SJCRH30 (cell line): ENCODE data around the gene MKRN2. TPM values are rescaled to one million over a fixed set of nuclear protein-coding genes. Genes with fewer than 3 reads are reported as not detected.
"Not testable (repeated sequence)": the region's sequence is repeated elsewhere in the genome, so short reads cannot be mapped to it uniquely, and the experiment has no call there.

ENCODE experiments used
- DNase-seq, 2 experiments: peaks; one replicate each; pipeline ENCODE4 v3.0.0-alpha.2; 2015 to 2020
- H3K27ac ChIP-seq: fragments of 250-450 bp; sonication (Bioruptor Pico); 2 replicates; pipeline ENCODE4 v1.5.1; 2020; ENCODE audit warnings: mild to moderate bottlenecking, moderate library complexity
- H3K27me3 ChIP-seq: fragments of 250-450 bp; sonication (Bioruptor Pico); 2 replicates; pipeline ENCODE4 v1.5.1; 2020; ENCODE audit warnings: mild to moderate bottlenecking, moderate library complexity
- H3K36me3 ChIP-seq: fragments of 250-450 bp; sonication (Bioruptor Pico); 2 replicates; pipeline ENCODE4 v1.5.1; 2020; ENCODE audit warnings: mild to moderate bottlenecking, moderate library complexity
- H3K4me1 ChIP-seq: fragments of 250-450 bp; sonication (Bioruptor Pico); 2 replicates; pipeline ENCODE4 v1.5.1; 2020; ENCODE audit warnings: mild to moderate bottlenecking, moderate library complexity
- H3K4me3 ChIP-seq: fragments of 250-450 bp; sonication (Bioruptor Pico); 2 replicates; pipeline ENCODE4 v1.5.1; 2020; ENCODE audit warnings: mild to moderate bottlenecking, moderate library complexity
- H3K9me3 ChIP-seq: fragments of 250-450 bp; sonication (Bioruptor Pico); replicated peaks from 2 replicates; pipeline ENCODE4 v1.5.1; 2020; ENCODE audit warnings: mild to moderate bottlenecking, moderate library complexity
- total RNA-seq: library from RNA; depleted of rRNA; stranded (reverse); fragments of >200 nt; shearing (Covaris generic); gene quantifications from 2 replicates; pipeline ENCODE4 v1.2.3, GENCODE V29; 2014; rRNA removed

The MKRN2 gene
- total RNA-seq, 1 experiment from 2014 or later: 38.9 TPM

- no peaks in the 10 kb centered on the region for H3K9me3 ChIP-seq
- no peak overlapping the region for H3K27ac ChIP-seq
- H3K36me3 ChIP-seq: peaks cover 30% of the 10 kb centered on the region
- no peaks in the 10 kb centered on the region for H3K27me3 ChIP-seq
- DNase-seq: no peak
- no peaks in the 10 kb centered on the region for H3K4me1 ChIP-seq
- no peak overlapping the region for H3K4me3 ChIP-seq
Measured at GRCh38 chr3:12620305-12620704, 63.4 kb downstream of the MKRN2 start.

- peaks cover 28% of the 10 kb centered on the region for H3K36me3 ChIP-seq
- no peak overlapping the region for H3K4me3 ChIP-seq
- H3K27ac ChIP-seq: no peak overlapping the region
- H3K4me1 ChIP-seq: no peaks in the 10 kb centered on the region
- H3K9me3 ChIP-seq: no peaks in the 10 kb centered on the region
- no peak for DNase-seq
- no peaks in the 10 kb centered on the region for H3K27me3 ChIP-seq
Measured at GRCh38 chr3:12620729-12621128, 63.8 kb downstream of the MKRN2 start.

- Histone ChIP-seq H3K9me3 (no peaks in the 10 kb centered on the region), H3K4me1 (no peaks in the 10 kb centered on the region), H3K27ac (no peak overlapping the region), H3K36me3 (peaks cover 12% of the 10 kb centered on the region), H3K4me3 (no peak overlapping the region), H3K27me3 (no peaks in the 10 kb centered on the region)
- DNase-seq: no peak
Measured at GRCh38 chr3:12622335-12622734, 65.4 kb downstream of the MKRN2 start.

- Histone ChIP-seq H3K36me3 (no peaks in the 10 kb centered on the region), H3K4me1 (no peaks in the 10 kb centered on the region), H3K27ac (no peak overlapping the region), H3K9me3 (no peaks in the 10 kb centered on the region), H3K4me3 (no peak overlapping the region), H3K27me3 (no peaks in the 10 kb centered on the region)
- DNase-seq: no peak
Measured at GRCh38 chr3:12624056-12624455, 67.2 kb downstream of the MKRN2 start.

- not testable (repeated sequence) for H3K27ac ChIP-seq, H3K4me3 ChIP-seq, H3K36me3 ChIP-seq, DNase-seq, H3K4me1 ChIP-seq, H3K27me3 ChIP-seq, H3K9me3 ChIP-seq
Measured at GRCh38 chr3:12624964-12625363, 68.1 kb downstream of the MKRN2 start.

- Histone ChIP-seq H3K36me3 (no peaks in the 10 kb centered on the region), H3K9me3 (no peaks in the 10 kb centered on the region), H3K27me3 (no peaks in the 10 kb centered on the region), H3K4me3 (no peak overlapping the region), H3K4me1 (no peaks in the 10 kb centered on the region), H3K27ac (no peak overlapping the region)
- DNase-seq: no peak
Measured at GRCh38 chr3:12627370-12627769, 70.5 kb downstream of the MKRN2 start.

GRCh38 chr3:12628813-12629212 lies 71.9 kb downstream of the MKRN2 start:
- Histone ChIP-seq H3K27ac (no peak overlapping the region), H3K9me3 (no peaks in the 10 kb centered on the region), H3K36me3 (no peaks in the 10 kb centered on the region), H3K4me3 (no peak overlapping the region), H3K27me3 (no peaks in the 10 kb centered on the region), H3K4me1 (no peaks in the 10 kb centered on the region)
- DNase-seq: no peak

GRCh38 chr3:12629560-12629959 lies 72.7 kb downstream of the MKRN2 start:
- no peak overlapping the region for H3K27ac ChIP-seq
- no peak for DNase-seq
- no peaks in the 10 kb centered on the region for H3K4me1 ChIP-seq

GRCh38 chr3:12630292-12630691 lies 73.4 kb downstream of the MKRN2 start:
- Histone ChIP-seq H3K4me1 (no peaks in the 10 kb centered on the region), H3K27me3 (no peaks in the 10 kb centered on the region), H3K4me3 (no peak overlapping the region), H3K36me3 (no peaks in the 10 kb centered on the region), H3K9me3 (no peaks in the 10 kb centered on the region), H3K27ac (no peak overlapping the region)
- no peak for DNase-seq

More at GRCh38 chr3:12629560-12629959, 72.7 kb downstream of the MKRN2 start:
- Histone ChIP-seq H3K27me3 (no peaks in the 10 kb centered on the region), H3K36me3 (no peaks in the 10 kb centered on the region), H3K4me3 (no peak overlapping the region), H3K9me3 (no peaks in the 10 kb centered on the region)

GRCh38 chr3:12630843-12631242 lies 74.0 kb downstream of the MKRN2 start:
- H3K27ac ChIP-seq, H3K27me3 ChIP-seq, H3K9me3 ChIP-seq, H3K4me1 ChIP-seq, H3K36me3 ChIP-seq, DNase-seq, H3K4me3 ChIP-seq: not testable (repeated sequence)

GRCh38 chr3:12632523-12632922 lies 75.6 kb downstream of the MKRN2 start:
- DNase-seq: no peak
- Histone ChIP-seq H3K27me3 (no peaks in the 10 kb centered on the region), H3K27ac (no peak overlapping the region), H3K9me3 (no peaks in the 10 kb centered on the region), H3K4me3 (no peak overlapping the region), H3K36me3 (no peaks in the 10 kb centered on the region), H3K4me1 (no peaks in the 10 kb centered on the region)

GRCh38 chr3:12633108-12633507 lies 76.2 kb downstream of the MKRN2 start:
- H3K36me3 ChIP-seq: no peaks in the 10 kb centered on the region
- DNase-seq: no peak
- no peaks in the 10 kb centered on the region for H3K9me3 ChIP-seq
- no peak overlapping the region for H3K4me3 ChIP-seq
- H3K4me1 ChIP-seq: no peaks in the 10 kb centered on the region
- H3K27ac ChIP-seq: no peak overlapping the region
- no peaks in the 10 kb centered on the region for H3K27me3 ChIP-seq

Other genes with a start within 250 kb of the MKRN2 start
- 16.6 and 17.2 TPM in 2 replicates for gene TSEN2, start 72.6 kb upstream of the MKRN2 start, total RNA-seq
- gene MKRN2OS, start 11.6 kb upstream of the MKRN2 start, total RNA-seq: not detected in 2 replicates
- gene RAF1, start 107.0 kb downstream of the MKRN2 start, total RNA-seq: 125 and 129 TPM in 2 replicates
- 0.10 TPM in 1 of 2 replicates, not detected in the other for gene TMEM40, start 202.2 kb downstream of the MKRN2 start, total RNA-seq
- 3.4 and 4.9 TPM in 2 replicates for gene CAND2, start 239.6 kb downstream of the MKRN2 start, total RNA-seq